HG03565 (cell line): ENCODE measurements around the gene TEAD1.

ENCODE experiments used
- ATAC-seq: cut with Tn5 transposase; IDR thresholded peaks from one replicate; pipeline ENCODE4 v1.9.1; 2021; ENCODE audit warnings: mild to moderate bottlenecking, moderate library complexity; ENCODE audit not compliant: unreplicated experiment

The TEAD1 gene

DNA sequence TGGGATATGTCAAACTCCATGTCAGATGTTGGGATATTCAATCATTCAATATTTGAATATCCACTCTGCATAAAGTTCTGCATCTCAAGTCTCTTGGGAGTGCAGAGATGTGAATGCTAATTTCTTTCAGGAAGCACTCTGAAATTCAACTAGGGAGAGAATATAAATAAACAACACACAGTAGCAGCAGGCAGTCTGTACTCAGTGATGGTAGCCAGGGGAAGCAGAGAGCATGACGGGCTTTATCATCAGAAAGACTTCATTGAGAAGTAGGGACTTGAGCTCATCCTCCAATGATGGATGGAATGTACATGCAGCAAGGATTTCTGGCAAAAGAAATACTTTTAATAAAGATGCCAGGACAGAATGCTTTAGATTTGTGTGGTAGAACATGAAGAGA lies 9.8 kb upstream of the TEAD1 start:
- ATAC-seq, result no peak

DNA sequence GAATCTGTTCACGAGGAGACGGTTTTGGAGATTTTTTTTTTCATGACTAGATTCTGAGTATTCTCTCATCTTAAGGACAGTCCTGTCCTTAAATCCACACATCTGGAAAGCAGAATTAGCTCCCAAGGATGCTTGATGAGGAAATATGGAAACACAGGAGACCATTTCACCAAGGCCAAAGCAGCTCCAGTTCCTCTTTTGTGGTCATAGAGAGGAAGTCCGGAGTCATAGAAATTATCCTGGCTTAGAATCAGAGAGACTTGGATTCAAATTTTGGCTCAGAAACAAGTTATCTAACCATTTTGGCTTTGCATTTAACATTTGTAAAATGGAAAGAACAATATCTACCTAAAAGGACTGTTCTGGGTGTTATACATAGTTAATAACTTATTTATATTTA lies 7.3 kb upstream of the TEAD1 start:
- ATAC-seq, result no peak

DNA sequence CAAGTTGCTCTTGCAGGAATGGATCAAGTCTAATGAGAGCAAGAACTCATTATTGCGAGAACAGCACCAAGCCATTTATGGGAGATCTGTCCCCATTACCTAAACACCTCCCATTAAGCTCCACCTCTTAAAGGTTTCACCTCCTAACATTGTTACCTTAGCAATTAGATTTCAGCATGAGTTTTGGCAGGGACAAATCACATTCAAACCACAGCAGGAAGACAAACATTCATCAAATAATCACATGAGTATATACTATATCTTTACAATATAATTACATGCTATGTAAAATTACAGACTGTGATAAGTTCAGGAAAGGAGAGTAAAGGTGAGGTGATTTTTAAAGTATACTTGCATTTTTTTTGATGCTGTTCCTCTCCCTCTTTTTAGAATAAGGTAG lies 6.6 kb upstream of the TEAD1 start:
- no peak for ATAC-seq

- ATAC-seq, result no peak
Observed at GRCh38 chr11:12668166-12668565, 6.1 kb upstream of the TEAD1 start.

GRCh38 chr11:12669930-12670329 lies 4.3 kb upstream of the TEAD1 start:
- ATAC-seq, result no peak

GRCh38 chr11:12671370-12671769 lies 2.9 kb upstream of the TEAD1 start:
- no peak for ATAC-seq

DNA sequence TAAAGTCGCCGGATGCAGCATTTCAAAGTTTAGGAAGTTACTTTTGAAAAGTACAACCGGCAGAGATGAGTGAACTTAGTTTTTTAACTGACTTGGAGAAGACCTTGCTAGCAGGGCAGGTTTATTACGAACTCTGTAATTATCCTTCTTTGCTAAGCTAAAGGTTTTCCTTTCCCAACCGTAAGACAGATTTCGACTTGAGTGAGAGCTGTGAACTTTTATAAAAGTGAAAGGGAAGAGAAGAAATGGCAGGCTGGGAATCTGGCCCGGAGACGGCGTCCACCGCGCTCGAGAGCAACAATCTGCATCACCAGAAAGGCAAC lies 659 bp upstream of the TEAD1 start:
- no peak for ATAC-seq

DNA sequence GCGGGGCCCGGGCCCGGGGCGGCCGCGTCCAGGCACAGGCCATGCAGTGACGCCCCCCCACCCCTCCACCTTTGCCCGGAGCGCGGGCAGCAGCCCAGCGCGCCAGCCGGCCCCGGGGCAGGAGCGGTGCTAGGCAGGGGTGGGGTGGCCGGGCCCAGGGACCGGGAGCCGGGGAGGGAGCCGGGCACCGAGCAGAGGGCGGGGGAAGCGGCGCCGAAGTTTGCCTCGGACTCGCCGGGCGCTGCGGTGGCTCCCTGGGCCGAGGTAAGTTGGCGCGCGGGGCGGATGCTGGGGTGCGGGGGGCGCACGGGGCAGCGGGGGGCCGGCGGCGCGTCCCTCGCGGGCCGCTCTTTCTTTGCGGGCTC lies 332 bp downstream of the TEAD1 start:
- peak; percentile 16 for ATAC-seq

GRCh38 chr11:12674936-12675696 lies 895 bp downstream of the TEAD1 start:
- no peak for ATAC-seq

GRCh38 chr11:12675951-12676711 lies 1.9 kb downstream of the TEAD1 start:
- no peak for ATAC-seq

DNA sequence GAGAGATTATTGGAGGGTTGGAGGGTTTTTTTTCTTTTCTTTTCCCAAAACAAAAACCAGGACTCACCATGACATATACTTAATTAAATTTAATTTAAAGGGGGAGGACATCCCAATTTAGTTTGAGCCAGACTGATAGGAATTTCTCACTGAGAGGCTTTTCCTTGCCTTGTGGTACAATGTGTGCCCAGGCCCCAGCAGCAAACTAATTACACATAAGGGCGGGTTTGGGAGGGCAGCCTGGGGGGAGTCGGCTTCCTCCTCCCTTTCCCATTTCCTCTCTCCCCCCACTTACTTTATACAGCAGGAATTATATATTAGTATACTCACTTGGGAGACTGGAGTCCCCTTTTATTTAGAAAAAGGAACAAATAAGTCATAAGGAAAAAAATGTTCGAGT lies 2.9 kb downstream of the TEAD1 start:
- no peak for ATAC-seq

DNA sequence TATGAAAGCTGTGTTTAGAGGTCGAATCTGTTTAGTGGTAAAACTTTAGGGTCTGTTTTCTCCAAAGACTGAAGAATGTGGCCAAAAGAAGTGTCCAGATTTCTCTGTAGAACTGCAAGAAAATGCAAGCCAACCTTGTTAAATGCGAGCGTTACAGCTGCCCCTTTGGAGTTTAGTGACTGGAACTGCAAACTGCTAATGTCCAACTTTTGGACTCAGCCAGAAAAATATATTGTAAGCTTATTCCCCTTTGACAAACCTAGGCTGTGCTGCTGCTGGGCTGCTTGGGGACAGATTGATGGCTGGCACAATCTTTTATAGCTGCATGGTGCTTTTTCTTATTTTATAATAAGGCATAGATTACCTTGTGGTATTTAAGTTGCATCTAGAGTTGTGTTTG lies 3.9 kb downstream of the TEAD1 start:
- ATAC-seq, result no peak

- no peak for ATAC-seq
Observed at GRCh38 chr11:12678991-12679390, 4.8 kb downstream of the TEAD1 start.

DNA sequence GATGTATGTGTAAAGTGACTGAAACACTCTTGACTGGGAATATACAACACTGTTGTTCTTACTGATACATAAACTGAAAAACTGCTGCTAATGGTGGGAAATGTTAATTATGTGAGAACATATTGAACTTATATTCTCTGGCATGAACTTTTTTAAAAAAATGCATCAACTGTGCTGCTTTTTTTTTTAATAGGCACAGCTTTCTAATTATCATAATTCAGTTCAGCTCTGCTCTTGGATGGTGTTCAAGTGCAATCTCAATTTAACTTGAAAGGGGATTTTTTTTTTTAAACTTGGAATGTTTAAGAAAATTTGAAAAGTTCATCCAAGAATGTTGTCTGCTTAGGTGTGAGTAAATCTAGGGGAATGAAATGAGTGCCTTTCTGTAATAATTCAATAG lies 5.2 kb downstream of the TEAD1 start:
- no peak for ATAC-seq

DNA sequence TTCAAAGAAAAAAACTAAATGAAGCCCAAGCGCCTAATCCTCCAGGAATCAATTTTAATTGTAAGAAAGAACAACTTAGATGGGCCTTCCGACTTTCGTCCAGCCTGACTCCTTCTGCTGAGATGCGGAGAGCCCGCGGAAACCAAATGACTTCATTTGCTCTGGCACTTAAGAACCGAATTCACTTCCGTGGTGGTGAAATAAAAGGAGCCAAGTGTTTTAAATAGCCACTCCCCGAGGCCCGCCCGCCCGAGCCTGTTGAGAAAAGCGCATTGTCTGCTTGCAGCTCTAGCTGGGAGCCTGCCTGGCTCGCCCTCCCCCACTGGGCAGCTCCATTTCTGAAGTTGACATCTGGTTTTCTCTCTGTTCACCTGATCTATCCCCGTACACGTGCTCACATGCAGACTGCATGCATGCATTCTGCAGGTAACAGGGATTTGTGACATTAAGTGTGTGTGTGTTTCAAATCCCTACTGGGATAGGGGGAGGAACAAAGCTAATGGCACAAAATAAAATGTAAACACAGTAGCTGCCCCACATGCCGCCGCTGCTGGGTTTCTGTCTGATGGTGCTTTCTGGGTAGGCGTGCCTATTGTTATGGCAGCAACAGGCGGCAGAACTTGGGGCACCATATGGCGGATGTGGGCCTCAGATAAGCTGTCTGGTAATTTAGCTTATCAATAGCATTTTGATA lies 6.2 kb downstream of the TEAD1 start:
- ATAC-seq, result no peak

- ATAC-seq, result no peak
Observed at GRCh38 chr11:12680940-12681258, 6.7 kb downstream of the TEAD1 start.

- no peak for ATAC-seq
Observed at GRCh38 chr11:12681466-12681865, 7.2 kb downstream of the TEAD1 start.

DNA sequence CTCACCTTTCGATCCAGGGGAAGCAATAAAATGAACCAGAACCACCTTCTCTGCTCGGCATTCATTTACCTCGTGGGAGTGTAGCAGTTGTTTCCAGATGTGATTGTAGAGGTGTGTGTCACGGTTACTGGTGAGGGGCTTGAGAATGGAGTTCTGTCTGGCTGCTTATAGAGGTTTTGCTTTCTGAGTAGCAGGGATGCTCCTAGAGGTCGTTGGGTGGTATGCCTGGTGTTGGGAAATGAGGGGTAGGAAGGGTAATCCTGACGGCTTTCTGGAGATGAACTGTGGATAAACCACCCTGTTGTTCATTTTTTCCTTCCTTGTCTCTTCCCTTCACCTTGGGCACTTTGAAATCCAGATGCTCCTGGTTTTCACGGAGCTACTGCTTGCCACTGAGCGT lies 8.1 kb downstream of the TEAD1 start:
- no peak for ATAC-seq

GRCh38 chr11:12682737-12683500 lies 8.7 kb downstream of the TEAD1 start:
- no peak for ATAC-seq

DNA sequence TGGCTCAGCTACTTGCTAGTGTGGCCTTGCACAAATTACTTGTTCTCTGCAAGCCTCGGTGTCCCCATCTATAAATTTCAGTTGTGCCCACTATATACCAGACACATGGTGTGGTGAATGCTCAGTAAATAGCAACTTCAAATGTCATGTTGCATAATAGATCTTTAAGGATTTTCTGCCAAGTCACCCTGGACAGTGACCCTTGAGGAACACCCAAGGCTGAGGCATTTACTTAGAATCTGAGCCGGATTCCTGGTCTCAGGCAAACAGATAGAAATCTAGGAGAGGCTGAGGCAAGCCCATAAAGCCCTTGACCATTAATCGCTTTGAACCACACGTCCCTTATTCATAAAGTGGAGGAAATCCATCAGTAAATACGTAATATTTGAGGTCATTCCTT lies 9.7 kb downstream of the TEAD1 start:
- no peak for ATAC-seq

DNA sequence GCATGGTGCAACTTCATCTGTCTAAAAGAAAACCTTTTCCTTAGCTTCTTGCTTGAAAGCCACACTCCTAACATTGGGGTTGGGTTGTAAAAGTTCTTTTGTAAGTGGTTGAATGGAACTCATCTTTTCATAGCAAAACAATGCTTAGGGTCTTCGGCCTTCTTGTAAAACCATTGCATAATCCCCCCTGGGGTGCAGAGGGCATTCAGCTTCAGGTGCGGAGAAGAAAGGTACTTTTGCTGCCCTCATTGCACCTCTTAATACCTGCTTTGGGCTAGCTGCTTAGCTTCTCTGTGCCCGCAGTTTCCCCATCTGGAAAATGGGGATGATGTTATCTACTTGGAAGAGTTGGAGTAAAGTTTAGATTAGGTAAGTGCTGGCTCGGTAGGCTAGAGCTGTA lies 10.1 kb downstream of the TEAD1 start:
- no peak for ATAC-seq

DNA sequence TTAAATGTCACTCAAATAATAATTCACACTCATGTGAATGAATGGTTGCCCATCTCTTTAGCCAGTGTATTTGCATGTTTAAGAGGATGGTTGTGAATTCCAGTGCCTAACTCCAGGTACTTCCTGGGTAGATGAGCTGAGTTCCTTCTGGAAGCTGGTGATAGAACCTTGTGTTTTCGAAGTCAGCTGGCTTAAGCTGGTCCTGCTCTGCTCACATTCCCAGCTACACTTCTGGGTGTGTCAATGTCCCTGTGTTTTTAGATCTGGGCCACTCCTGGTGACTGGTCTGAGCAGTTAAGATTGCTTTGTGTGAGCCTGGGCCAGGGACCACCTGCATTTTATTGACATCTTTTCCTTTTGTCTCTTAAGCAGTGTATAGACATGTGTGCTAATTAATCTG lies 10.6 kb downstream of the TEAD1 start:
- no peak for ATAC-seq
